CD4-positive, CD25-positive, alpha-beta regulatory T cell (primary cell): Measurements from ENCODE around the gene MGAT5. TPM values are rescaled to one million over a fixed set of nuclear protein-coding genes. Genes with fewer than 3 reads are reported as not detected.

ENCODE experiments used
- ATAC-seq, 2 donors: fragments of 150-1000 bp; cut with Tn5 transposase; one replicate each; pipeline ENCODE4 v1.10.0; 2021; ENCODE audit warnings: low read depth in 2 of 2, moderate number of reproducible peaks in 2 of 2, moderate library complexity in 1 of 2
- DNase-seq, 3 donors: peaks; one replicate each; pipeline versions ENCODE4 v3.0.0 to v3.0.0-alpha.2; 2012 to 2022; ENCODE audit warnings: mixed read lengths in 1 of 3
- H3K27ac ChIP-seq: one replicate; pipeline ENCODE4 v1.7.0; 2013; ENCODE audit warnings: mild to moderate bottlenecking, low read length; ENCODE audit not compliant: insufficient read depth, poor library complexity, severe bottlenecking
- H3K27me3 ChIP-seq: one replicate; pipeline ENCODE4 v1.7.0; 2013; ENCODE audit warnings: low read length; ENCODE audit not compliant: control insufficient read depth, insufficient read depth
- H3K36me3 ChIP-seq: one replicate; pipeline ENCODE4 v1.7.0; 2013; ENCODE audit warnings: mild to moderate bottlenecking, low read length, moderate library complexity; ENCODE audit not compliant: control insufficient read depth, insufficient read depth
- H3K4me1 ChIP-seq: 2 replicates; pipeline ENCODE4 v1.7.0; 2013; ENCODE audit warnings: mild to moderate bottlenecking, low read length; ENCODE audit not compliant: insufficient read depth, control insufficient read depth, poor library complexity, severe bottlenecking
- H3K4me3 ChIP-seq: one replicate; pipeline ENCODE4 v1.7.0; 2013; ENCODE audit warnings: low read depth, mild to moderate bottlenecking, low read length, moderate library complexity
- H3K9me3 ChIP-seq, 2 experiments: 1 replicate in 1 of 2; 2 replicates in 1 of 2; pipeline ENCODE4 v1.7.0; 2013; ENCODE audit warnings: low read length in 2 of 2, mild to moderate bottlenecking in 1 of 2, moderate library complexity in 1 of 2; ENCODE audit not compliant: control insufficient read depth in 2 of 2
- H3K27ac Mint-ChIP-seq, 3 donors: one replicate each; pipeline ENCODE4 v1.8.0; 2020 to 2022; ENCODE audit warnings: mild to moderate bottlenecking in 3 of 3, mixed read lengths in 3 of 3, moderate library complexity in 2 of 3
- H3K27me3 Mint-ChIP-seq: one replicate; pipeline ENCODE4 v1.8.0; 2022; ENCODE audit warnings: mild to moderate bottlenecking, mixed read lengths
- H3K36me3 Mint-ChIP-seq: one replicate; pipeline ENCODE4 v1.8.0; 2020; ENCODE audit warnings: mixed read lengths
- H3K4me1 Mint-ChIP-seq, 4 donors: one replicate each; pipeline ENCODE4 v1.8.0; 2020 to 2022; ENCODE audit warnings: mixed read lengths in 4 of 4, mild to moderate bottlenecking in 1 of 4
- H3K4me3 Mint-ChIP-seq, 4 donors: one replicate each; pipeline ENCODE4 v1.8.0; 2020 to 2022; ENCODE audit warnings: mild to moderate bottlenecking in 4 of 4, mixed read lengths in 4 of 4, moderate library complexity in 3 of 4
- H3K9me3 Mint-ChIP-seq, 7 donors: one replicate each; pipeline ENCODE4 v1.8.0; 2020 to 2022; ENCODE audit warnings: mixed read lengths in 7 of 7, mild to moderate bottlenecking in 3 of 7, moderate library complexity in 2 of 7
- polyA plus RNA-seq, 4 donors: library from polyadenylated mRNA; unstranded; fragments of 300-500 nt; fragmentation: Illumina TruSeq; gene quantifications; one replicate each; pipeline ENCODE4 v1.2.3, GENCODE V29; 2021
- total RNA-seq: library from RNA; stranded (reverse); gene quantifications from one replicate; pipeline ENCODE4 v1.2.3, GENCODE V29; 2022

MGAT5 gene
- total and polyA plus RNA-seq, 5 donors from 2014 or later, result 3.6 to 68.8 (median 6.9) TPM

- no peak for ATAC-seq
- H3K27ac Mint-ChIP-seq, result no peak overlapping the region
- no peaks in the 10 kb centered on the region for H3K4me1 ChIP-seq
- no peak overlapping the region for H3K27ac ChIP-seq
- no peaks in the 10 kb centered on the region for H3K36me3 ChIP-seq
- no peak for DNase-seq
- H3K4me1 Mint-ChIP-seq, result peaks cover 27 to 60% (median 46%) of the 10 kb centered on the region in 4 donors
- H3K27me3 ChIP-seq, result no peaks in the 10 kb centered on the region
- no peak overlapping the region for H3K4me3 ChIP-seq
- H3K27me3 Mint-ChIP-seq, result no peaks in the 10 kb centered on the region
- H3K9me3 Mint-ChIP-seq, result peaks cover 0 to 18% (median 2%) of the 10 kb centered on the region in 7 donors
- peaks cover 7 to 8% of the 10 kb centered on the region in 2 experiments for H3K9me3 ChIP-seq
- H3K4me3 Mint-ChIP-seq, result no peak overlapping the region
- peaks cover 11% of the 10 kb centered on the region for H3K36me3 Mint-ChIP-seq
These were observed 28.7 kb upstream of the MGAT5 start for GRCh38 chr2:134225173-134225572.

GRCh38 chr2:134225841-134226240, 28.0 kb upstream of the MGAT5 start:
- H3K36me3 Mint-ChIP-seq, result peaks cover 11% of the 10 kb centered on the region

GRCh38 chr2:134226601-134227000, 27.3 kb upstream of the MGAT5 start:
- Mint-ChIP-seq H3K9me3 (peaks cover 0 to 18% (median 2%) of the 10 kb centered on the region in 7 donors), H3K27me3 (no peaks in the 10 kb centered on the region), H3K36me3 (peaks cover 11% of the 10 kb centered on the region), H3K4me1 (peaks cover 29 to 58% (median 44%) of the 10 kb centered on the region in 4 donors), H3K27ac (no peak overlapping the region), H3K4me3 (no peak overlapping the region)
- no peaks in the 10 kb centered on the region for H3K36me3 ChIP-seq
- H3K27ac ChIP-seq, result no peak overlapping the region
- peaks cover 7 to 8% of the 10 kb centered on the region in 2 experiments for H3K9me3 ChIP-seq
- no peak overlapping the region for H3K4me3 ChIP-seq
- no peak for ATAC-seq
- DNase-seq, result no peak
- peaks cover 7% of the 10 kb centered on the region for H3K4me1 ChIP-seq
- no peaks in the 10 kb centered on the region for H3K27me3 ChIP-seq

More at GRCh38 chr2:134225841-134226240, 28.0 kb upstream of the MGAT5 start:
- DNase-seq, result no peak
- H3K27ac Mint-ChIP-seq, result no peak overlapping the region
- peak overlapping the region in 1 of 4 donors; percentile 3 for H3K4me3 Mint-ChIP-seq
- Histone ChIP-seq H3K9me3 (peaks cover 7 to 8% of the 10 kb centered on the region in 2 experiments), H3K4me1 (no peaks in the 10 kb centered on the region), H3K4me3 (no peak overlapping the region), H3K36me3 (no peaks in the 10 kb centered on the region), H3K27ac (no peak overlapping the region), H3K27me3 (no peaks in the 10 kb centered on the region)
- H3K4me1 Mint-ChIP-seq, result peaks cover 27 to 58% (median 45%) of the 10 kb centered on the region in 4 donors
- peaks cover 0 to 18% (median 2%) of the 10 kb centered on the region in 7 donors for H3K9me3 Mint-ChIP-seq
- H3K27me3 Mint-ChIP-seq, result no peaks in the 10 kb centered on the region
- ATAC-seq, result no peak

GRCh38 chr2:134227666-134228065, 26.2 kb upstream of the MGAT5 start:
- peak overlapping the region in 2 of 3 donors; percentile 10 to 22 for H3K27ac Mint-ChIP-seq
- no peak overlapping the region for H3K4me3 Mint-ChIP-seq
- peaks cover 0 to 18% (median 2%) of the 10 kb centered on the region in 7 donors for H3K9me3 Mint-ChIP-seq
- H3K27me3 Mint-ChIP-seq, result no peaks in the 10 kb centered on the region
- ATAC-seq (no peak), DNase-seq (no peak)
- peaks cover 11% of the 10 kb centered on the region for H3K36me3 Mint-ChIP-seq
- Histone ChIP-seq H3K27me3 (no peaks in the 10 kb centered on the region), H3K36me3 (no peaks in the 10 kb centered on the region), H3K27ac (no peak overlapping the region), H3K4me3 (no peak overlapping the region), H3K9me3 (peaks cover 7 to 8% of the 10 kb centered on the region in 2 experiments), H3K4me1 (peaks cover 17% of the 10 kb centered on the region)
- peaks cover 36 to 68% (median 53%) of the 10 kb centered on the region in 4 donors for H3K4me1 Mint-ChIP-seq

- Histone ChIP-seq H3K4me3 (no peak overlapping the region), H3K9me3 (peaks cover 7 to 8% of the 10 kb centered on the region in 2 experiments), H3K36me3 (no peaks in the 10 kb centered on the region), H3K27ac (no peak overlapping the region), H3K4me1 (peaks cover 26% of the 10 kb centered on the region), H3K27me3 (no peaks in the 10 kb centered on the region)
- ATAC-seq (no peak), DNase-seq (no peak)
- Mint-ChIP-seq H3K36me3 (peaks cover 11% of the 10 kb centered on the region), H3K27me3 (no peaks in the 10 kb centered on the region), H3K4me3 (no peak overlapping the region), H3K9me3 (peaks cover 0 to 18% (median 2%) of the 10 kb centered on the region in 7 donors), H3K4me1 (peaks cover 45 to 77% (median 61%) of the 10 kb centered on the region in 4 donors), H3K27ac (peak overlapping the region in 1 of 3 donors; percentile 33)
These were observed 25.4 kb upstream of the MGAT5 start for GRCh38 chr2:134228493-134228903.

- Histone ChIP-seq H3K27ac (no peak overlapping the region), H3K36me3 (no peaks in the 10 kb centered on the region), H3K9me3 (peaks cover 7 to 8% of the 10 kb centered on the region in 2 experiments), H3K27me3 (no peaks in the 10 kb centered on the region), H3K4me3 (no peak overlapping the region), H3K4me1 (peaks cover 36% of the 10 kb centered on the region)
- ATAC-seq, result no peak
- peaks cover 0 to 18% (median 2%) of the 10 kb centered on the region in 7 donors for H3K9me3 Mint-ChIP-seq
- peaks cover 53 to 81% (median 66%) of the 10 kb centered on the region in 4 donors for H3K4me1 Mint-ChIP-seq
- H3K27ac Mint-ChIP-seq, result peak overlapping the region in 2 of 3 donors; percentile 1 to 15
- peak overlapping the region in 2 of 4 donors; percentile 2 to 13 for H3K4me3 Mint-ChIP-seq
- peaks cover 11% of the 10 kb centered on the region for H3K36me3 Mint-ChIP-seq
- no peak for DNase-seq
- no peaks in the 10 kb centered on the region for H3K27me3 Mint-ChIP-seq
These were observed 24.3 kb upstream of the MGAT5 start for GRCh38 chr2:134229540-134229939.

GRCh38 chr2:134230885-134231284, 23.0 kb upstream of the MGAT5 start:
- Histone ChIP-seq H3K27me3 (no peaks in the 10 kb centered on the region), H3K9me3 (peaks cover 7 to 8% of the 10 kb centered on the region in 2 experiments), H3K4me3 (no peak overlapping the region), H3K36me3 (no peaks in the 10 kb centered on the region), H3K27ac (no peak overlapping the region), H3K4me1 (peaks cover 50% of the 10 kb centered on the region)
- Mint-ChIP-seq H3K27ac (peak overlapping the region in 2 of 3 donors; percentile 81 to 90), H3K4me1 (peaks cover 48 to 86% (median 73%) of the 10 kb centered on the region in 4 donors), H3K9me3 (peaks cover 0 to 18% (median 2%) of the 10 kb centered on the region in 7 donors), H3K27me3 (no peaks in the 10 kb centered on the region), H3K36me3 (peaks cover 11% of the 10 kb centered on the region), H3K4me3 (peak overlapping the region in 1 of 4 donors; percentile 5)
- no peak for DNase-seq
- no peak for ATAC-seq
